Activated CD8-positive, alpha-beta memory T cell treated with anti-CD3 and anti-CD28 coated beads for 48 hours (primary cell): ENCODE results near the gene TP53BP1.
A peak's percentile ranks its signal among the peaks of the same experiment; 100 is the strongest.
"Not testable (repeated sequence)": the region's sequence is repeated elsewhere in the genome, so short reads cannot be mapped to it uniquely, and the experiment has no call there.

Experiments used
- DNase-seq, 3 experiments: peaks; one replicate each; pipeline ENCODE4 v3.0.0-alpha.2; 2020; ENCODE audit warnings: low read depth in 2 of 3, low spot score in 2 of 3

The TP53BP1 gene

GRCh38 chr15:43492673-43493601, at the start of gene TP53BP1:
TSS of gene TP53BP1 (minus strand) at chr15:43493156. CDS start at chr15:43493043, 113 bp downstream.
- peak; percentile 76 to 86 (median 84) for DNase-seq

GRCh38 chr15:43541785-43542184, 48.8 kb upstream of the TP53BP1 start:
- no peak for DNase-seq

- DNase-seq, result no peak
Measured at GRCh38 chr15:43538091-43538490, 45.1 kb upstream of the TP53BP1 start.

- no peak for DNase-seq
Measured at GRCh38 chr15:43534897-43535296, 41.9 kb upstream of the TP53BP1 start.

GRCh38 chr15:43532826-43533225, 39.9 kb upstream of the TP53BP1 start:
- DNase-seq, result not testable (repeated sequence)

- DNase-seq, result no peak
Measured at GRCh38 chr15:43531018-43531670, 38.2 kb upstream of the TP53BP1 start.

GRCh38 chr15:43529587-43530345, 36.8 kb upstream of the TP53BP1 start:
- DNase-seq, result no peak

- no peak for DNase-seq
Measured at GRCh38 chr15:43529141-43529540, 36.2 kb upstream of the TP53BP1 start.

- no peak for DNase-seq
Measured at GRCh38 chr15:43528542-43529007, 35.6 kb upstream of the TP53BP1 start.

- DNase-seq, result no peak
Measured at GRCh38 chr15:43527802-43528541, 35.0 kb upstream of the TP53BP1 start.

- no peak for DNase-seq
Measured at GRCh38 chr15:43527016-43527801, 34.3 kb upstream of the TP53BP1 start.

GRCh38 chr15:43526261-43526930, 33.4 kb upstream of the TP53BP1 start:
- DNase-seq, result no peak

- DNase-seq, result no peak
Measured at GRCh38 chr15:43525131-43525530, 32.2 kb upstream of the TP53BP1 start.

- DNase-seq, result no peak
Measured at GRCh38 chr15:43524254-43524845, 31.4 kb upstream of the TP53BP1 start.

GRCh38 chr15:43523646-43524045, 30.7 kb upstream of the TP53BP1 start:
- DNase-seq, result no peak

- no peak for DNase-seq
Measured at GRCh38 chr15:43522247-43522646, 29.3 kb upstream of the TP53BP1 start.

- no peak for DNase-seq
Measured at GRCh38 chr15:43521419-43521818, 28.5 kb upstream of the TP53BP1 start.

- no peak for DNase-seq
Measured at GRCh38 chr15:43520138-43520537, 27.2 kb upstream of the TP53BP1 start.

- no peak for DNase-seq
Measured at GRCh38 chr15:43519196-43519595, 26.2 kb upstream of the TP53BP1 start.
